Stimulated activated CD8-positive, alpha-beta memory T cell treated with anti-CD3 and anti-CD28 coated beads, Interleukin-7, amount 100 ng/mL, for 48 hours (primary cell): ENCODE results near the gene MTRF1L.

Experiments
- DNase-seq, 2 donors: peaks; one replicate each; pipeline ENCODE4 v3.0.0-alpha.2; 2020; ENCODE audit warnings: low read depth in 1 of 2; ENCODE audit errors: extremely low read depth in 1 of 2

MTRF1L gene, protein sequence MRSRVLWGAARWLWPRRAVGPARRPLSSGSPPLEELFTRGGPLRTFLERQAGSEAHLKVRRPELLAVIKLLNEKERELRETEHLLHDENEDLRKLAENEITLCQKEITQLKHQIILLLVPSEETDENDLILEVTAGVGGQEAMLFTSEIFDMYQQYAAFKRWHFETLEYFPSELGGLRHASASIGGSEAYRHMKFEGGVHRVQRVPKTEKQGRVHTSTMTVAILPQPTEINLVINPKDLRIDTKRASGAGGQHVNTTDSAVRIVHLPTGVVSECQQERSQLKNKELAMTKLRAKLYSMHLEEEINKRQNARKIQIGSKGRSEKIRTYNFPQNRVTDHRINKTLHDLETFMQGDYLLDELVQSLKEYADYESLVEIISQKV

DNA sequence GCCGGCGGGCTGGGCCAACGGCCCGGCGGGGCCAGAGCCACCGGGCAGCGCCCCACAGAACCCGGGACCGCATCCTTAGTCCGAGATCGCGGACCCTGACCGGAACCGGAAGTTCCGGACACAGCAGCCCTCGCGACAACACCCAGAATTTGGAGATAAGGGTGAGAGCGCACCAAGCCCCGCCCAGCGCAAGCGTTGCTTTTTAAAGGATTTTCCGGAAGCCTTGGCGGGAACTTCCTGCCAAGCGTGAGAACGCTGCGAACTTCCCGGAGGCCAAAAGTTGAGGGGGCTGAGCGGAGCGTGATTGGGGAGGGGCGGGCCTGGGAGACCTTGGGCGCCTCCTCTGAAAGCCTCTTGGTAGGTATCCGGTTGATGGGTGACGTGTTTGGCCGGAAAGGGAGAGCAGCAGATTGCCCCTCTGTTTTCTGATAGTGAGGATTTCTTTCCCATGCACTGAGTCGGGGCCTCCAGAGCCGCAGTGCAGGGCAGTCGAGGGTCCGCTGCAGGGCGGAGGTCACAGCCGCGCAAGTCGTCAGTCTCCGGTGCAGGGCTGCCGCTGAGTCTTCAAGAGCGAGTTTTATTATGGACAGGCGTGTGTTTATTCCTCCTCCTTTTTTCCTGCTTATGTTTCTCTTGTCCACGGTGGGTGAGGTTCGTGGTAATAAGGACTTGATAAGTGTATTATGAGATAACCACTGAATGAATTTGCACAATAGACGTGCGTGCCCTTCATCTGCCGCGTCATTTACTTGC, at the start of gene MTRF1L:
TSS of gene MTRF1L (minus strand) at position 97 of the 753 bp plus-strand sequence. CDS start at position 73, 24 bp downstream.
- peak; percentile 84 to 89 for DNase-seq

DNA sequence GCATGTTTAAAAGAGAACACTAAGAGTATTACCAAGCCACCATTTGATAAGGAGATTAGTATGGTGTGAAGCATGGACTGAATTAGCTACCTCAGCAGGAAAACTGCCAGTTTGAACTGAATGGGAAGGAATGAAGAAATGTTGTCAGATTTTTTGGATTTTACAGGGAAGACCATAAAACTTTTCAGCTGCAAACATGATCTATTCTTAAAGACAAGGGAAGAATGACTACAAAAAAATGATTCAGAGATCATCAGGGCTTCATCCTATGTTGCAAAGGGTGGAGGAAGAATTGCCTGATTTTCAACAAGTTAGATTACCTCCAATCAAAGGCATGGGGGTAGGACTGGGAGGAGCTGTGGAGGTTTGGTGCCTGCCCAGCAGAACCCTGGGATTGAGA, 49.3 kb upstream of the MTRF1L start:
- DNase-seq, result no peak

DNA sequence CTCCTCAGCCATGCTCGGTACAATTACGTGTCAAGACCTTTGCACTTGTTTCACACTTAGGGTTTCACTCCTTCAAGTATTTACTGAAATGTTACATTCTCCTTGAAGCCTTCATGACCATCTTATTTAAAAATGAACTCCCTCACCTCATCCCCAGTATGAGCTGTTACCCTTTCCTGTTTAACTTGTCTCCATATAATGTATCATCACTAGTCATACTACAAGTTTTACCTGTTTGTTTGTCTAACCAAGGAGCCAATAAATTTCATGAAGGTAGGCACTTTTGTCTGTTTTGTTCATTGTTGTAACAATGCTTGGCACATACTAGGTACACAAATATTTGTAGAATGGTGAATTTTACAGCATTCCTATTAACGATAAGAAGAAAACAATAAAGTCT, 46.1 kb upstream of the MTRF1L start:
- DNase-seq, result no peak

DNA sequence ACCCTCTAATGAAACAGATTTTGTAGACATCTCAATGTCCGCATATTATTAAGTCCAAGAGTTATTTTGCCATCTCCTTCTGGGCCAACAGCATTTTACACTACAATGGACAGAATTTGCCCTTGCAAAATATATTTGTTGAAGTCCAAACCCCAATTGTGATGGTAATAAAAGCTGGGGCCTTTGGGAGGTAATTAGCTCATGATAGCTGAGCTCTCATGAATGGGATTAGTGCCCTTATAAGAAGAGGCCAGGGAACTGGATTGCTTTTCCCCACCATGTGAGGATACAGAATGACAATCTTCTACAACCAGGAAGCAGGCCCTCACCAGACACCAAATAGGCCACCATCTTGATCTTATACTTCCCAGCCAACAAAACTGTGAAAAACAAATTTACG, 44.9 kb upstream of the MTRF1L start:
- DNase-seq, result no peak

DNA sequence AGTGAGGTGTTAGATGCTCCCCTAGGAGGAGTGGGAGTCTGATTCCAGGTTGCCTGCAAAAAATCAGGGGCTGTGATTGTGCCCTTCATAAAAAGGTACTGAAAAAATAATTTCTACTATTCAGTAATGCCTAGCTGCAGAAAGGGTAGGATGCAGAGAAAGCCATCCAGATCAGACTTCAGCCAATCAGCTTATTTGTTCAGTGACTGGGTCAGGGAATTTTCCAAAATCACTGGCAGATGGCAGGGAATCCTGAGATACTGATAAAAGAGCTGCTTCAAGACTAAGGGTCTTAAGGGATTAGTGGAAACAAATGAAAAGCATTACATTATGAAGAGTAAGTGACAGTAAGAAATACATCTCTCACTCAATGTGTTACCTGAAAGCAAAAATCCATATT, 42.8 kb upstream of the MTRF1L start:
- no peak for DNase-seq

DNA sequence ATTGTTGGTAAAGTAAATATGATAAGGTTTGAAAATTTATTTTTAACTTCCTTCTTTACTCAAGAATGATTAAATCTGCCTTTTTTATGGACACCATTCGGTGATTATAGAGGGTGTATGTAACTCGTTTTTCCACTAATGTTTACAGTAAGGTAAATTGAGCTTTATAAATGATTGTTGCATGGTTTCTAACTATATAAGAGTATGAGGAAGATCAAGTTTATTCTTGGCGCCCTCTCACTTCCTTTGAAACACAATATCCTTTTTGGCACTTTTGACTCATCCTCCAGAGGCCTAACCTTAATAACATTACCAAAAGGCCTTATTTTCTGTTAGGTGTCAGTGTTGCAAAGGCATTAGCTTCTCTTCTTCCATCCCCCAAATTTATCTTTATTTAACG, 41.8 kb upstream of the MTRF1L start:
- DNase-seq, result no peak

DNA sequence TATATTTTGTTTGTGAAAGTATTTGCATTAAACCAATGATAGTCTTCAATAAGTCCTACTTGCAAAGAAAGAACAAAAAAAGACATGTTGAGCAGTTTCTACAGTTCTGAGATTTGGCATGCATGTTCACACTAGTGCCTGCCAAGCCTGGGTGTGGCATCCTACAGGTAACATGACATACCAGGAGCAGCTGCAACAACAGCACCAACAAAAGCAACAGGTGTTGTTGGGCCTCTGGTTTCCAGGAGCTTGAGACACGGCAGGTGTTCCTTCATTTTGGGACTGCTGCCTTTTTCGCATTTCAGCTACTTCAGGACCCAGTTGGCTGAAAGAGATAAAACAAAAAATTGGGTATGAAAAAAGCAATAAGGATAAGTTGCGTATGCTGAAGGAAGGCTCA, 41.2 kb upstream of the MTRF1L start:
- DNase-seq, result no peak

DNA sequence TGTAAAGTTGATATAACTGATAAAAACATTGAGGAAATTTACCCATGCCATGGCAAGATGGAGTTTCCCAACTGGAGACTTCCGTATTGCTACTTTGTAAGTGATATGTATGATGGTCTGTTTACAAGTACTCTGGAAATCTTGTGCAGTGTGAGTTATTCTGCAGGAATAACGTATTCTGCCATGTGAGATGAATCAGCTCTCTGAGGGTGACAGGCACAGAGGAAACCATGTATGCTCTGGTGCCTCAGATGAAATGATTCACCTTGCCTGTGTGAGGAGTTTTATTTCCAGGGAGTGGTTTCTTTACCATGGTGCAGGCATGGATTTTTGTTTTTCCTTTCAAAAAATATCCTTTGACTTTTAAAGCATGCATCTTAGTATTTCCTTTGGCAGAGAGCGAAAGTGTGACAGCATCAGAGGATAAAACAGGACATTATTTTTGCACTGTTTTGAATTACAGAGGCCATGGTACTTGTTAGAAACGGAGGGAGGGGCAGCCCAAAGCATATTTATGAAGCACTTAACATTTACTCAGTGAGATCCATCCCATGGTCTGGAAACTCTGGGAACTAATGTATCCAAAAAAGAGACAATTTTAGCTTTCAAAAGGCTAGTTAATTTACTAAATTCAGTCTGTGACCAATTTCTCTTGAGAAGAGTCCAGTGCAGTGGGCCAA, 36.0 kb upstream of the MTRF1L start:
- DNase-seq, result no peak

DNA sequence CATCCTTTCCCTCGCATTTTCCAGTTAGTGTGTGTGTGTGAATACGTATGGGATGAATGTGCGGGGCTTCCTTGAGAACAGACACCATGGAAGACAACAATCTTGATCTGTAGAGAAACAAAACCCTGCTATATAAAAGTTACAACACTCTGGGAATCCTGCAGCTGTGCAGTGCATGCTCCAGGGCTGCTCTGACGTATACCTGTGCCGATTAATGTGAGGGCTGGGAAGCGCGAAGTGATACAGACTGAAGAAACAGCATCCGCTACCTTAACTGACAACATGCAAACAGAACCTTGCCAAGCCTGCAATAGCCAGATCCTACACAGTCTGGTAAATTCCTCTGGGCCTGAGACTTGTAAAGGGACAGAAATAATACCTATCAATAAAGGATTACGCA, 31.6 kb upstream of the MTRF1L start:
- DNase-seq, result no peak

DNA sequence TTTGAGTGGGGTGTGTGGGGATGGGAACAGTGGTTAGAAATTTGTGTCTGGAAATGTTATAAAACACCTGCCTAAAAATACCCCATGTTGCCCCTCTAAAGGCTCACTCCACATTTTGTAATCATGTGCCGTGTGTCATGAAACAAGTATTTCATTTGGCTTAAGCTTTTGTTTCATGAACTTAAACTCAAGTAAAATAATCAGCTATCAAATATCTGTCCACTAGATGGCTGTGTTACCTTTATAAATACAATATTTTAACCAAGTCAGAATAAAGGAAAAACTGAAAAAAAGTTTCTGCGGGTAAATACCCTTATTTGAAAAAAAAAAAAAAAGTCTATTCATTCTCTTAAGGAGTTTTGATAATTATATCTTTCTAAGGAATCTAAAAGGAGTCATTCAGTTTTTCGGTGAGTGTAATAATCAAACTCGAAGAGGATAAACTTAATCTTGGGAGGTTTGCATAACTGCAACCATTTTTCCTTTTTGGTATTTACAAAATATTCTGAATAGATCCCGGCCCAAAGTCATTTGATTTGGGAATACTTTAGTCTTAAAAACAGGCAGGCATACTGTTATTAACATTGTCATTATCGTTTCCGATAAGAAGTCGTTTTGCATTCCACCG, 29.9 kb upstream of the MTRF1L start:
- no peak for DNase-seq

DNA sequence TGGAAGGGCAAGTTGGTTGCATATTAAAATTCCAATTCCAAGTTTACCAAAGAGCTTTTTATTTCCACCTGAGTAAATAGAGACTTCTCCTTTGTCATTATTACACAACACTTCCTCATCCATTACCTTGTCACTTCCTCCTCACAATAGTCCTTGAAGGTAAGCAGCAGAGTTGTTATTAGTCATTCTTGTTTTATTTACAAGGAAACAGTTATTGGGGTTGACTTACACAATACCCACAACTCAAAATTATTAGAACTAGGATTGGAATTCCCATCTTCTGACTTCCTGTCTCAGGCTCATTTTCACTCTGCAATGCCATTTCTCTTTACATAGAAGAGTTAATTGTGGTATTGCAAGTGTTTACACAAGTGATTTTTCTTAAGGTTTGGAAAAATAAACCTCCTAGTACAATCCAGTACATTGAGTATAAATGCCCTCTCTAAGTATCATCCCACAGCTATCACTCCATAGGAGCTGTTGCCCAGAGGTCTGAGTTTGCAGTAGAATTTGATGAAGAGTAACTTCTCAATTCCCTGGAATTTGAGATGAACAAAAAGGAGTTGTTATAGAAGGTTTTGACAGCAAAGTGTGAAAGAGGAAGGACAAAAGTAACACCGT, 28.9 kb upstream of the MTRF1L start:
- DNase-seq, result no peak

DNA sequence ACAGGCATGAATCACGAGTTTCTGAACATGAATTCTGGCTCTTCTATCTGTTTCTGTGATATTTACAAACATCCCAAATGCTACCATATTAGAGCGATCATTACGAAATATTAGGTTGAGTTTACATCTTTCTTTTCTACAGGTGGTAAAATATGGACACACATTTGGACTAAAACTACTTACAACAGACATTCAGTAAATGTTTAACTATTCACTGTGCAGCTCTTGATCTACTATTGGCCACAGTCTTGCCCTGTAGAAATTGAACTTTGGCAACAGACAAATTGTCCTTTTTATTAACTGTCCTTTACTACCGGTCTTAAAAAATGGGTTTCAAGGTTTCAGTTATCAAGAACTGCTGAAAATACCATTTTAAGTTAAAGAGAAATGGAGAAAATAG, 26.5 kb upstream of the MTRF1L start:
- DNase-seq, result no peak

DNA sequence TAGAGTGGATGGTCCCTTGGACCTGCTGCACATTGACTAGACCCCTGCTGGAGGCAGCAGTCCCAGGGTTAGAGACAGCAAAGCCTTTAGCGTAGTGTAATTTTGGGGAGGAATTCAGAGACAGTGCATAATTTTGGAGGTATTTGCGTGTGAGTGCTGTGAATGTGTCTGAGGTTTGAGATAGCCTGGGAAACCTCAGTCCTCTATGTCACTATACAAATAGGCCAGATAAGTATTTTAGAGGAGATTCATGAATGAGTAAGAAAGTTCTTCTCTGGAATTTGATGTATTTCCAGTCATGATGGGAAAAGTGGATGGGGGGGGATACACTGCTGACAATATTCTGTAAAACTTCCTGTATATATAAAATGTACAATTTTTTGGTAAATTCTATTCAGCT, 25.8 kb upstream of the MTRF1L start:
- DNase-seq, result no peak

DNA sequence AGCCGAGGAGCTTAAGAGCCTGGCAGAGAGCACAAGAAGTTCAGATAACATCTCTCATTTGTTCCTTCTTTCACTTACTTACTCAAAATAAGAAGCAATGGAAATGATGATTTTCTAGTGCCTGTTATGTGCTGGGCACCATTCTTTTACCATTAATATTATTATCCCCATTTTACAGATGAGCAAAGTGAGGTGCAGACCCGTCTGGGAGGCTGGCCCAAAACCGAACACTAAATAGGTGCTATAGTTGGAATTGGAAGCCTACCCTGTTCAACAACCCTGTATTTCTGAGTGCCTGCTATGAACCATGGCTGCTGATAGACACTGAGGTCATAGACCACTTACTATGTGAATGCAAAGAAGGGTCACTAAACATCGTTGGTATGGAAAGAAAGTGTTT, 25.0 kb upstream of the MTRF1L start:
- no peak for DNase-seq

DNA sequence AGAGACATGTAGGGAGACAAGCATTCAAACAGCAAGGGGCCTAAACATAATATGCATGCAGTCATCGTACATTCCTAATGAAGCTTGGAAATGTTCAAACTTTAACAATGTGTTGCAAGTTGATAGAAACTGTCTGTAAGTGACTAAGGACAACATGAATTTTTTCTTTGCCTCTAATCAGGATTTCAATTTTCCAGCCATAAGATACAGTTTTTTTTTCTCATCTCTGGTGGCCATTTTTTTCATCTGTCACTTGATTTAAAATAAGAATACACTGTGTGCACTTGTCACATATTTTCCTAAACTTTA, 22.2 kb upstream of the MTRF1L start:
- no peak for DNase-seq

DNA sequence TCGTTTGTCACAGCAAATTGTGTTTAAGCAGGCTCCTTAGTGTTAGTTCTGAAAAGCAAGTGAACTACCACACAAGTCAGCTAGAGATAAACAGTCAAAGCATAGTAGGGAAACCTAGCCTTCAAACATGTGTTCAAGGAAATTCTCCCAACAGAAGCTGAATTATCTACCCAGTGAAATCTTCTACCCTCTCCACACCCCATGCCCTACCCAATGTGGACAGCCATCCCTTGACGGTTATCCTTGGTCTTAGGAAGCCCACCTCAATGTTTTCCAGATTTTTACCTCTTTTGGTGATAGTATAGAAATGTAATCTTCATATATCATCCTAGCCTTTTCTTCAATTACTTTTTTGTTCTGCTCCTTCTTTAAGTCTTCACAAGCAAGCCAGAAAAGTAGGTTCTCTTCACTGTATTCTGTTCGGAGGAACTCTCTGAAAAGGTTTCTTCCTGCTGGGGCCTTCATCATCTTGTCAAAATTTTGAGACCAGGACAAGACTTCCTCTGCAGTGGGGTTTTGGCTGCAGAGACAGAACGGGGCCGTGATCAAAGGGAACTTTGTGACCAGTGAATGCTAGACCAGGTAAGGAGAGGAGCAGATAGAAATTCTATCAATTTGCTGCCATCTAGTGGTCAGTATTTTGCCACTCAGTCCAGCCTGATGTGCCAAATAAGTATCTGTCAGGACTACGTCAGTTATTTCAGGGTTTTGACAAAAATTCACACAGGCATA, 21.6 kb upstream of the MTRF1L start:
- DNase-seq, result no peak

DNA sequence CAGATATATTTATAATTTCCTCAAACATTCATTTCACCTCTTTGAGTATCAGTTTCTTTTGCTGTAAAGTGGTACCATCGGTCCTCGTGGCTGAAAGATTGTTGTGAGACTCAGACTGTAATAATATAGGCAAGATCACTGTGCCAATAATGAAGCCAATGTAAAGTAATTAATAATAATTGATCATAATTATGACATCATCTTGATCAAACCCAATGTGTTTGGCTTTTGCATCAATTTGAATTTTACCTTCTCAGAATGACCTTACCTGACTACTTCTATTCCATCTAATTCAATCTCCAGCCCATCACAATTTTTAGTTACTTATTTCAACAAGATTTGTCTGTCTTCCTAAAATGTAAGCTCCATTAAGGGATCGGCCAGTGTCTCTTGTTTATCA, 15.8 kb upstream of the MTRF1L start:
- DNase-seq, result no peak

DNA sequence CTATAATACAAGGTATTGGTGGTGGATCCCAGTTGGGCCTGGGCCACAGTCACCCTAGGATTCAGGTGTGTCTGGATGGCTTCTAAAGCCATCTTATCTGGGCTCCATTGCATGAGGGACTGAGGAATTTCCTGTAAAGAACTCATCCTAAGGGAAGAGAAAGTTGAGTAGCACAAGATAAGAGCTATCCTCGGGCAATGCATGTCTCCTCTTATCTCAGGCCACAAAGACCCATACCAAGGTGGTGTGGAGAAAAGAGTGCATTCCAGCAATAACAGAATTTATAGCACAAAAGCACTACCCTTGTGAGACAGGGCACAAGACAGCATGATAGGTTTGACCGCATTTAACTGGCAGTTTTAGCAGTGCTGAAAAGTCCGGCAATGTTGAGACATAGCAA, 14.3 kb upstream of the MTRF1L start:
- no peak for DNase-seq

DNA sequence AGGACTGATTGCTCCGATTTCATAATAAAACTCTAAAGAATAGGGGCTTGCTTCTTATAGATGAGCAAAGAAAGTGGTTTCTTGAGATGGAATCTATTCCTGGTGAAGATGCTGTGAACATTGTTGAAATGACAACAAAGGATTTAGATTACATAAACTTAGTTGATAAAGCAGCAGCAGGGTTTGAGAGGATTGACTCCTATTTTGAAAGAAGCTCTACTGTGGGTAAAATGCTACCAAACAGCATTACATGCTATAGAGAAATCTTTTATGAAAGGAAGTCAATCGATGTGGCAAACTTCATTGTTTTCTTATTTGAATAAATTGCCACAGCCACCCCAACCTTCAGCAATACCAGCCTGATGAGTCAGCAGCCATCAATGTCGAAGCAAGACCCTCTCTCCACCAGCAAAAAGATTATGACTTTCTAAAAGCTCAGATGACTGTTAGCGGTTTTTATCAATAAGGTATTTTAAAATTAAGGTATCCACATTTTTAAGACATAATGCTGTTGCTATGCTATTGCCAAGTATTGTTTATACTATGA, 12.7 kb upstream of the MTRF1L start:
- DNase-seq, result no peak

DNA sequence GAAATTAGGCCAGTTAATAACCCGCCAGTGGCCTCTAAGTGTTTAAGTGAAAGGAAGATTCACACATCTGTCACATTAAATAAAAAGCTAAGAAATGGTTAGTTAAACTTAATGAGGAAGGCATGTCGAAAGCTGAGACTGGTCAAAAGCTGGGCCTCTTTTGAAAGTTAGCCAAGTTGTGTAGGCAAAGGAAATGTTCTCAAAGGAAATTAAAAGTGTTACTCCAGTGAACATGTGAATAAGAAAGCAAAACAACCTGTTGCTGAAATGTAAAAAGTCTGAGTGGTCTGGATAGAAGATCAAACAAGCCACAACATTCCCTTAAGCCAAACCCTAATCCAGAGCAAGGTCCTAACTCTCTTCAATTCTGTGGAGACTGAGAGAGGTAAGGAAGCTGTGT, 10.9 kb upstream of the MTRF1L start:
- DNase-seq, result no peak
